Lower leg skin (tissue), 3 donors: ENCODE data around the gene HEATR9.

Source experiments
- POLR2A ChIP-seq, 2 donors: fragments of 450-650 bp; IDR thresholded peaks; one replicate each; pipeline ENCODE4 v1.6.1; 2016 to 2017; ENCODE audit warnings: antibody characterized with exemption in 2 of 2, mild to moderate bottlenecking in 1 of 2, moderate library complexity in 1 of 2
- TF ChIP-seq, protein P1 (sequence below), 3 donors: fragments of 450-650 bp; IDR thresholded peaks; one replicate each; pipeline ENCODE4 v1.5.1; 2016; ENCODE audit warnings: antibody characterized with exemption in 3 of 3, mild to moderate bottlenecking in 3 of 3, moderate library complexity in 2 of 3

DNA sequence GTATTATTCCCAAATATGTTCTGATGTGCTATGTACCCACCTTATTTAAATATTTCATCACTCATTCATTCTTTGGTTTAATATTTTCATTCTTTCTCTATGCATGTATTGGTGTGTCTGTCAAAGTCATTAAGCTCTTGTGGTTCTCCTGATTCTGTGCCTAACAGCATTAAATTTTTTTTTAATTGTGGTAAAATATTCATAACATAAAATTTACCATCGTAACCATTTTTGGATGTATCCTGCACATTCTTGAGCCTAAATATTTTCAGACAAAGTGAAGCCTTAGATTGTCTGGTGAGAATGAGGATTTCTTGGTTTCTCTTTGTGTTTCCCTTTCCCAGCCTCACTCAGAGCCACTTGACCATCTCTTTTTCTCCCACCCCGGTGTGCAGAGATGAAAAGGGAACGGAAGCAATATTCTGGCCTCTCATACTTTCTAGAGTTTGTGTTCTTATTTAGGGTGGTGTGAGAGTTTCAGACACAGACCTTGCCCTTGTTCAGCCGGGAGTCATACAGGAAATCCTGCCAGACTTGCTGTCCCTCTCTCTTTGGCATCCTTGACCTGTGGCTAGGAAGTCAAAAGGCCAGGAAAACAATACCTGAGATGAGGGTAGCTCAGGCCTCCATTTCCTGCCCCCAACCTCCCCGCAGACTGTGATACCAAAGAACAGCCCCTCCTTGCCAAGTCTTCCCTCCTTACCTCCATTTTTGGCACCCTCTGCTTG, 6.5 kb upstream of the HEATR9 start:
- TF ChIP-seq POLR2A (IDR thresholded peaks at IDR 0.05), result no peak
- TF ChIP-seq, protein P1, sequence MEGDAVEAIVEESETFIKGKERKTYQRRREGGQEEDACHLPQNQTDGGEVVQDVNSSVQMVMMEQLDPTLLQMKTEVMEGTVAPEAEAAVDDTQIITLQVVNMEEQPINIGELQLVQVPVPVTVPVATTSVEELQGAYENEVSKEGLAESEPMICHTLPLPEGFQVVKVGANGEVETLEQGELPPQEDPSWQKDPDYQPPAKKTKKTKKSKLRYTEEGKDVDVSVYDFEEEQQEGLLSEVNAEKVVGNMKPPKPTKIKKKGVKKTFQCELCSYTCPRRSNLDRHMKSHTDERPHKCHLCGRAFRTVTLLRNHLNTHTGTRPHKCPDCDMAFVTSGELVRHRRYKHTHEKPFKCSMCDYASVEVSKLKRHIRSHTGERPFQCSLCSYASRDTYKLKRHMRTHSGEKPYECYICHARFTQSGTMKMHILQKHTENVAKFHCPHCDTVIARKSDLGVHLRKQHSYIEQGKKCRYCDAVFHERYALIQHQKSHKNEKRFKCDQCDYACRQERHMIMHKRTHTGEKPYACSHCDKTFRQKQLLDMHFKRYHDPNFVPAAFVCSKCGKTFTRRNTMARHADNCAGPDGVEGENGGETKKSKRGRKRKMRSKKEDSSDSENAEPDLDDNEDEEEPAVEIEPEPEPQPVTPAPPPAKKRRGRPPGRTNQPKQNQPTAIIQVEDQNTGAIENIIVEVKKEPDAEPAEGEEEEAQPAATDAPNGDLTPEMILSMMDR (IDR thresholded peaks at IDR 0.05), result no peak
